Heart right ventricle (tissue), 16 donors: Measurements from ENCODE around the gene C19orf47. TPM values are rescaled to one million over a fixed set of nuclear protein-coding genes. Genes with fewer than 3 reads are reported as not detected.

Source experiments
- ATAC-seq, 8 donors: fragments of 200-7000 bp; cut with Tn5 transposase; one replicate each; pipeline ENCODE4 v1.9.1; 2020; ENCODE audit warnings: mild to moderate bottlenecking in 8 of 8, moderate library complexity in 8 of 8, moderate number of reproducible peaks in 1 of 8
- DNase-seq, 2 donors: peaks; one replicate each; pipeline ENCODE4 v3.0.0-alpha.2; 2020
- H3K27ac ChIP-seq, 10 donors: fragments of 200-600 bp; sonication (generic) in 2 of 10; one replicate each; pipeline versions ENCODE4 v1.5.0 to v1.8.0; 2020 to 2022; ENCODE audit warnings: mild to moderate bottlenecking in 3 of 10
- H3K27me3 ChIP-seq, 7 donors: fragments of 200-600 bp; one replicate each; pipeline ENCODE4 v1.8.0; 2021 to 2022; ENCODE audit warnings: mild to moderate bottlenecking in 2 of 7
- H3K36me3 ChIP-seq, 9 donors: fragments of 200-600 bp; sonication (generic) in 1 of 9; one replicate each; pipeline versions ENCODE4 v1.5.0 to v1.8.0; 2020 to 2022; ENCODE audit warnings: mild to moderate bottlenecking in 2 of 9
- H3K4me1 ChIP-seq, 9 donors: fragments of 200-600 bp; sonication (generic) in 1 of 9; one replicate each; pipeline versions ENCODE4 v1.5.0 to v1.8.0; 2020 to 2022; ENCODE audit warnings: mild to moderate bottlenecking in 4 of 9
- H3K4me3 ChIP-seq, 10 donors: fragments of 200-600 bp; sonication (generic) in 2 of 10; one replicate each; pipeline versions ENCODE4 v1.5.0 to v1.8.0; 2020 to 2022; ENCODE audit warnings: mild to moderate bottlenecking in 7 of 10, moderate library complexity in 2 of 10
- H3K9me3 ChIP-seq, 11 donors: fragments of 200-600 bp in 10 of 11; sonication (generic) in 2 of 11; one replicate each; pipeline versions ENCODE4 v1.5.0 to v1.8.0; 2013 to 2022; ENCODE audit warnings: mild to moderate bottlenecking in 2 of 11, control low read depth in 1 of 11, moderate library complexity in 1 of 11
- CTCF ChIP-seq, 9 donors: fragments of 200-600 bp; sonication (generic) in 2 of 9; IDR thresholded peaks; one replicate each; pipeline versions ENCODE4 v1.5.0 to v1.8.0; 2021 to 2022; ENCODE audit warnings: antibody characterized with exemption in 9 of 9, mild to moderate bottlenecking in 5 of 9, moderate library complexity in 1 of 9
- WGBS, 2 donors: extraction: QIAGEN DNeasy Blood & Tissue Kit; methylation state at CpG; one replicate each; pipeline ENCODE4 v1.1.7; 2013; ENCODE audit warnings: inconsistent platforms in 1 of 2; 5-methylcytosine and 5-hydroxymethylcytosine counted together
- intact Hi-C, 10 donors: fragments of 100-400 bp; cut with DNase I; formaldehyde crosslinking; loops; one replicate each; pipeline versions ENCODE4 v1.11.1 to v1.14.2; 2022
- polyA plus RNA-seq, 2 donors: library from polyadenylated mRNA; stranded (reverse); fragments of 200-250 nt; gene quantifications; one replicate each; pipeline ENCODE4 v1.2.3, GENCODE V29; 2013
- total RNA-seq, 10 donors: library from RNA; stranded (reverse); fragmentation: NEBNext Ultra II Directional in 3 of 10; extraction: Animal tissue kit (Norgen Biotek cat#: 25700) in 3 of 10; gene quantifications; one replicate each; pipeline versions ENCODE4 v1.2.1 to v1.2.4, GENCODE V29; 2021 to 2023
- donor health status: Arrhythmogenic right ventricular cardiomyopathy.
- donor health status: ischemic (EF 13 %, LVEDD 7.1; RV severe dilation, severe dysfunction).
- donor health status: healthy with polysubstance abuse.
- donor health status: DM: no; HTN: yes; CAD: no.
- donor health status: DM: no; HTN: no; CAD: no.
- donor health status: ischemic (EF 25% LVEDD 6.9; RV normal size, moderate dysfunction).
- donor health status: ischemic (EF 25% LVEDD 5.7; RV mildly dilated, moderate dysfunction).
- donor health status: healthy.
- donor health status: DM: yes; HTN: yes; CAD: no.
- donor health status: Ischemic cardiomyopathy.
- donor health status: ischemic (EF 35%, LVEDD 5.7; RV mildly dilated, moderate dysfunction).
- donor health status: nonischemic (EF 11% LVEDD 7.7; RV severe dilation, severe dysfunction).
- donor health status: DM: yes; HTN: yes; CAD: no.
- donor health status: PGD.
- donor health status: ischemic (EF 29% LVEDD 5.4; RV normal size, mild dysfunction).
- donor health status: nonischemic (EF 23%, LVEDD 6.1; RV moderate dilation, normal function).

Gene C19orf47
- total and polyA plus RNA-seq, 12 donors = 138 to 347 (median 150) TPM

- Histone ChIP-seq H3K9me3 (no peaks in the 10 kb centered on the region), H3K4me3 (peak within 1 kb of the TSS; percentile 83 to 99 (median 96)), H3K36me3 (peaks cover 0 to 11% (median 0%) of the 10 kb centered on the region in 9 donors), H3K4me1 (peaks cover 26 to 60% (median 54%) of the 10 kb centered on the region in 9 donors), H3K27me3 (no peaks in the 10 kb centered on the region), H3K27ac (peak within 1 kb of the TSS; percentile 92 to 100 (median 97))
- DNase-seq = peak; percentile 63 to 71
- WGBS, 2 donors = 1% methylated on average over 61 to 83 of the region's 84 CpGs
- intact Hi-C loops = loop anchor here in 2 of 10 donors (5.0 kb wide), 2 partner anchors 52 to 318 kb away; partner anchors contain the start of gene LTBP4 (in 1 of the 2)
- ATAC-seq = peak; percentile 4 to 69 (median 30)
- TF ChIP-seq CTCF (IDR thresholded peaks at IDR 0.05) = no peak
Observed at GRCh38 chr19:40284501-40285352, 63.5 kb downstream of the C19orf47 start, which contains the start of gene AKT2. Gene AKT2, minus strand, starts transcription at chr19:40285345. Its CDS starts 20,078 bp downstream, at chr19:40265267.

DNA sequence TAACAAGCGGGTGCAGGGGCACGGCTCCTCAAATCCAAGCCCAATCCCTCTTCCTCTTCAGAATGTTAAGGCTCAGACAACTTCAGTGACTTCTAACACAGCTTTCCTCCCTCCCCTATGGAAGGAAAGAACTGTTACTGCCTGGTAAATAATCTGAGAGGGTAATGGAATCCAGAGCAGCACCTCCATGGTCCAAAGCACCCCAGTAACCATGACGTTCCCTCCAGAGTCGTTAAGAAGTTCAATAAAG, 64.0 kb downstream of the C19orf47 start:
- Histone ChIP-seq H3K36me3 (peaks cover 0 to 11% (median 0%) of the 10 kb centered on the region in 9 donors), H3K4me1 (peaks cover 27 to 65% (median 59%) of the 10 kb centered on the region in 9 donors), H3K27ac (peak overlapping the region in 9 of 10 donors; percentile 92 to 100 (median 97)), H3K4me3 (peak overlapping the region; percentile 83 to 99 (median 96)), H3K27me3 (no peaks in the 10 kb centered on the region), H3K9me3 (no peaks in the 10 kb centered on the region)
- ATAC-seq = no peak
- no peak for DNase-seq
- whole genome bisulfite sequencing, 2 donors = 10 to 13% methylated on average over 4 of the region's 4 CpGs
- no peak for TF ChIP-seq CTCF (IDR thresholded peaks at IDR 0.05)
- intact Hi-C loops = loop anchor here in 1 of 10 donors (5.0 kb wide), 1 partner anchor 52 kb away; no protein-coding TSS in a partner anchor

- Histone ChIP-seq H3K4me1 (peaks cover 28 to 71% (median 65%) of the 10 kb centered on the region in 9 donors), H3K9me3 (no peaks in the 10 kb centered on the region), H3K27ac (peak overlapping the region in 9 of 10 donors; percentile 92 to 100 (median 97)), H3K27me3 (no peaks in the 10 kb centered on the region), H3K36me3 (peaks cover 0 to 11% (median 0%) of the 10 kb centered on the region in 9 donors), H3K4me3 (peak overlapping the region; percentile 83 to 99 (median 96))
- intact Hi-C loops = loop anchor here in 1 of 10 donors (5.0 kb wide), 1 partner anchor 51 kb away; no protein-coding TSS in a partner anchor
- no peak for TF ChIP-seq CTCF (IDR thresholded peaks at IDR 0.05)
- 40 to 42% methylated on average over 12 of the region's 12 CpGs for WGBS, 2 donors
- ATAC-seq = no peak
- DNase-seq = no peak
Observed at GRCh38 chr19:40283414-40284250, 64.6 kb downstream of the C19orf47 start.

DNA sequence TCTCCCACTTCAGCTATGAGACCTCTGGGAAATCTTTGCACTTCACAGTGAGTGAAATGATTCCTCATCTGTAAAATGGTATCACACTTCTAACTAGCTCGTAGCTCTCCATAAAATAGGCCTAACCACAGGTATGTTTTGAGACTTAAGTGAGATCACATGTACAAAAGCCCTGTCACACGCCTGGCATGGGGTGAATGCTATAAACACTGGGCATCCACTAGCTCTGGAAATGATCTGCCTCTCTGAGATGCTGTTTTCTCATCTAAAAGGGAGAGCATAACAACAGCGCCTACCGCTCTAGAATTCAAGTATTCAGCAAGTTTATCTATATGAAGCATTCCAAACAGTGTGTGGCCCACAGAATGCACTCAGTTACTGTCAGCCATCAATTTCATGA, 65.3 kb downstream of the C19orf47 start:
- H3K4me3 ChIP-seq = peak overlapping the region in 2 of 10 donors; percentile 83 to 99
- intact Hi-C loops = loop anchor here in 1 of 10 donors (5.0 kb wide), 1 partner anchor 51 kb away; no protein-coding TSS in a partner anchor

More for the DNA sequence above, 65.3 kb downstream of the C19orf47 start:
- Histone ChIP-seq H3K4me1 (peaks cover 34 to 78% (median 72%) of the 10 kb centered on the region in 9 donors), H3K9me3 (no peaks in the 10 kb centered on the region), H3K36me3 (peaks cover 0 to 11% (median 0%) of the 10 kb centered on the region in 9 donors), H3K27ac (peak overlapping the region in 9 of 10 donors; percentile 13 to 100 (median 97)), H3K27me3 (no peaks in the 10 kb centered on the region)
- WGBS, 2 donors = 74 to 75% methylated on average over 4 of the region's 4 CpGs
- TF ChIP-seq CTCF (IDR thresholded peaks at IDR 0.05) = no peak
- DNase-seq = no peak
- no peak for ATAC-seq
